IPS-15b (cell line): ENCODE data around the gene OARD1.
"Not testable (repeated sequence)": the region's sequence is repeated elsewhere in the genome, so short reads cannot be mapped to it uniquely, and the experiment has no call there.

ENCODE experiments used
- H3K27me3 ChIP-seq: one replicate; pipeline ENCODE4 v1.6.1; 2013; ENCODE audit warnings: low read length; ENCODE audit not compliant: control insufficient read depth, insufficient read depth
- H3K36me3 ChIP-seq: one replicate; pipeline ENCODE4 v1.6.1; 2013; ENCODE audit warnings: low read length; ENCODE audit not compliant: control insufficient read depth, insufficient read depth
- H3K4me1 ChIP-seq: one replicate; pipeline ENCODE4 v1.6.1; 2013; ENCODE audit warnings: mild to moderate bottlenecking, low read length; ENCODE audit not compliant: control insufficient read depth, insufficient read depth
- H3K4me3 ChIP-seq: one replicate; pipeline ENCODE4 v1.5.1; 2013; ENCODE audit warnings: low read depth, low read length
- H3K9ac ChIP-seq: one replicate; pipeline ENCODE4 v1.6.1; 2013; ENCODE audit warnings: low read depth, mild to moderate bottlenecking, low read length
- H3K9me3 ChIP-seq: one replicate; pipeline ENCODE4 v1.6.1; 2013; ENCODE audit warnings: mild to moderate bottlenecking, low read length; ENCODE audit not compliant: control insufficient read depth, insufficient read depth

The OARD1 gene

DNA sequence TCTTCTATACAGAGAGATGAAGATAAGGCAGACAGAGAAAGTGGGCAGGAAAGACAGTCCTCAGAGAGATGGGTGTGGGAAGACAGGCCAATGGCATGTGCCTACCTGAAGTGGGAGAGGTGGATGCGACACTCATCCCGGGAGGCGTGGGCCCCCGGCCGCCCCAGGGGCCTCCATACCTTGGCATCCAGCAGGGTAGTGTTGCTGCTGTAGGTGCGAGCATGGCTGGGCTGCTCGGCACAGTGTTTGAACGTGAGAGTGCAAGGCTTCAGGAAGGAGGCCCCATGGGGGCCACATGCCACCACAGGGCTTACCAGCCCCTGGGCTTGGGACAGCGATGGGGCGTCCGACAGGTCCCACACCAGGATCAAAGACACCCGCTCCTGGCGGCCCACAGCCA, 38.4 kb downstream of the OARD1 start:
- Histone ChIP-seq H3K9ac (no peak overlapping the region), H3K9me3 (no peaks in the 10 kb centered on the region), H3K4me3 (no peak overlapping the region), H3K4me1 (peaks cover 3% of the 10 kb centered on the region), H3K36me3 (no peaks in the 10 kb centered on the region), H3K27me3 (no peaks in the 10 kb centered on the region)

DNA sequence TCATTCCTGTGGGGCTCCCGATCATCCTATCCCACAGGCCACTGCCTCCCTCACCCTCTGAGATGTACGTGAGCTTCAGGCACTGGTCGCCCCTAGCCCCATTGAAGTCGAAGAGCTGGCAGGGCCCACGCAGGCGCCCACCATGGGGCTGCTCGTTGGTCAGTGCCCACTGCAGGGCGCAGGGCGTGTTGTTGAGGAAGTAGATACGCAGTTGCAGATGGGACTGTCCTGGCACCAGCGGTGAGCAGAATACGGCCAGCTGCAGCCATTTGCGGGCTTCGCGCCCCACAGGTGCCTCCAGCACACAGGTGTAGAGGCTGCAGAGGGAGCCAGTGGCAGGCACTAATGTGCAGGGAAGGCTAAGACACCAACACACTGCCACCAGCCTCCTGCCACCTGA, 39.3 kb downstream of the OARD1 start:
- H3K27me3 ChIP-seq, result no peaks in the 10 kb centered on the region
- no peaks in the 10 kb centered on the region for H3K9me3 ChIP-seq
- H3K9ac ChIP-seq, result no peak overlapping the region
- H3K36me3 ChIP-seq, result no peaks in the 10 kb centered on the region
- H3K4me1 ChIP-seq, result peaks cover 6% of the 10 kb centered on the region
- H3K4me3 ChIP-seq, result no peak overlapping the region

DNA sequence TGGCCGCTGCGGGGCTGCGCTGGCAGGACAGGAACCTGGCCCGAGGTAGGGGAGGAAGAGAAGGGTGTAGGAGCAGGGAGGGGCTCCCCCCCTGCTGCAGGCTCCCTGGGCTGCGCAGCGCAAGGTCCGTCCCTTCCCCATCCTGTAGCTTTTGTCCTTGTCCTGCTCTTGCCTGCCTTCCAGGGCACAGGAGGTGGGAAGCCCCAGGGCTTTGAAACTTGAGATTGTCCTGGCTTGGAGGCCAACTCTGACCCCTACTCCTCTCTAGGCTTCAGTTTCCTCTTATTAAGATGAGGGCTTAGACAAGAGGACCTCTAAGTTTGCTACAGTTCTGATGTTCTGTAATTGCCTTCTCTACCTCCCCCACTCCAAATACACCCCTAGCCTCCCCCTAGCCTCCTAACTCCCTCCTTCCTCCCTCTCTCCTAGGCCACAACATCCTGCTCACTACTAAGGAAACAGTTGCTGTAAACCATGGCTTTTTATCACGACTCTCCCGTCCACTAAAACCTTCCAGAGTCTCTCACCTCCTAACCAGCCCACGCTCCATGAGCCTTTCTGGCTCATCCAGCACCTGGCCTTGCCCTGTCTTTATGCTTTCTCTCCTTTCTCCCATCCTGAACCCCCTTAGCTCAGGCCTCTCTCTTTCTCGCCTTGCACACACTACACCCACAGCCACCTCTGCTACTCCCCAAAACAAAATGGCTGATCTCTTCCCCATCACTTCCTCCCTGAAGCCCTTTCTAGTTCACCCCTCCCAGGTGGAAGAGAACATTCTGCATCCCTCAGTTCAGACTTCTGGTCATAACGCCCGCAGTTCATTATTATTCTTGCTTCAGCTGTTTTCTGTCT, 43.4 kb downstream of the OARD1 start:
- Histone ChIP-seq H3K4me1 (peaks cover 11% of the 10 kb centered on the region), H3K36me3 (no peaks in the 10 kb centered on the region), H3K27me3 (no peaks in the 10 kb centered on the region), H3K9me3 (no peaks in the 10 kb centered on the region), H3K4me3 (peak overlapping the region; percentile 60), H3K9ac (peak overlapping the region; percentile 37)

DNA sequence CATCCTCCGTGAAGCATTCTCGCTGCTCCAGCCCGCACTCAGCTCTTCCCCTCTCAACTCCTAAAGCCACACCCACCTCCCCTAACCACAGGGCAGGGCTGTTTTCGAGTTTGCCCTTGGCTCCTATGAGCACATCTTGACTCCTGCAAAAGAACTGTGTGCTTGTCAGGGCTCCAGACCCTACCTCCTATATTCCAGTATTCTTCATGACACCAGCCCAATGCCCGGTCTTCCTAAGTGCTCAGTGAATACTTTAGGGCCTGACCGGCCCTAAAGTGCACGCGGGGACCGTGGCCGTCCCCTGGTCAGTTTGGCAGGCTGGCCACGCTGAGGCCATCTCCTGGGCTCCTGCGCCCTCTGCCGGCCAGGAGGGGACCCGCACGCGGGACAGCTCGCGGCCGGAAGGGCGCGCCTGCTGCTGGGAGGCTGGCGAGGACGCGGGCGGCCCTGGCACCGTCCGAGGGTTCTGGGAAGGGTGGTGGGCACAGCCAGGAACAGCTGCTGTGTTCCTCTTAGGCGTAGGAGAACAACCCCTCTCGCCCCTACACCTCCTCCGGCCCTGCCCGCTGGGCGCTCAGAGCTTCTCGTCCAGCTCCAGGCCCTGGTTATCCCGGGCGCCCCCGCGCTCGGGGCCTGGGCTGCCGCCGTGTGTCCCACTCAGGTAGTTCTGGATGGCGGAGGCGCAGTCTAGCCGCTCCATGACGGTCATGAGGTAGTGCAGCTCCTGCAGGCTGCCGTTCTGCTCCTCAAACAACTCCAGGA, 44.2 kb downstream of the OARD1 start:
- Histone ChIP-seq H3K4me3 (peak overlapping the region; percentile 60), H3K27me3 (no peaks in the 10 kb centered on the region), H3K4me1 (peaks cover 11% of the 10 kb centered on the region), H3K9me3 (no peaks in the 10 kb centered on the region), H3K9ac (peak overlapping the region; percentile 37), H3K36me3 (no peaks in the 10 kb centered on the region)

DNA sequence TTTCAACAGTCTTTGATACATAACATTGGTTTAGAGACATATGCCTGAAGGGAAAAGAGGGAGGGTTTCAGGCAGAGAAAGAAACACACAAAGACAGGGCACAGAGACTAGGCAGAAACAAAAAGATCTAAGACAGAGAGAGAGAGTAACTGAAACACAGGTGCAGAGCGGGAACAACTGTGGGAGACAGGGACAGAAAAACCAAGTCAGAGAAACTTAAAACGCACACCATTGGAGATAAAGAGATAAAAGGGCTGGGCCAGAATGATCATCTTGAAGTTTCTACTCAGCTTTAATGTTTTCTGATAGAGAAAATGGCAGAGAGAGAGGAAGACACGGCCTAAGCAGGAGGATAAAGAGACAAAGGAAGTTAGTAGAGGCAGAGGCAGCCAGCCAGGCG, 44.9 kb downstream of the OARD1 start:
- H3K36me3 ChIP-seq, result no peaks in the 10 kb centered on the region
- peak overlapping the region; percentile 60 for H3K4me3 ChIP-seq
- no peaks in the 10 kb centered on the region for H3K9me3 ChIP-seq
- peak overlapping the region; percentile 56 for H3K9ac ChIP-seq
- H3K27me3 ChIP-seq, result no peaks in the 10 kb centered on the region
- H3K4me1 ChIP-seq, result peaks cover 11% of the 10 kb centered on the region

DNA sequence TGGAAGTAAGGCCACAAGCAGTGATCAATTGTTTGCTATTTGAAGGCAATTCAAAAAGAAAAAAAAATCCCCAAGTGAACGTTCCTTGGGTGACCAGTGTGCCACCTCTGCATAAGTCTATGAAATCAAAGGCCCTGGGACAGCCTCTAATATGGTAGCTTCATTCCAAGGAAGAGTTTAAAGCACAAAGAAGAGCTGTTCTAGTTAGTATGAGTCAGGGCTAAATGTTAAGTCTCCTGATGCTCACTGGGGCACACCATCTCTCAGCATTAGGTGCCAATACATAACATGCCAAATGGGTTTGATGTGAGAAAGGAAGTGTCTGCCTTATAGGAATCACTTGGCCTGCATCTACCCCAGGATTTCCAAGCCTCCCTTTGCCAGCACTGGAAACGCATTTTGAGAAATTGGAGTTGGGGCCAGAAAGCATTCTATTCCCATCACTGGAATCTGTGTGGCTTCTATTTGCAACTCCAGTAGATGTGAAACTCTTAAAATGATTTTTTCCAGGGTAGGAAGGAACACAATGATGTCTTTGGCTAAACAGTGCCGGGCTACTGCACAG, 46.1 kb downstream of the OARD1 start:
- H3K4me3 ChIP-seq, result no peak overlapping the region
- H3K36me3 ChIP-seq, result no peaks in the 10 kb centered on the region
- H3K4me1 ChIP-seq, result peaks cover 11% of the 10 kb centered on the region
- H3K27me3 ChIP-seq, result no peaks in the 10 kb centered on the region
- H3K9me3 ChIP-seq, result no peaks in the 10 kb centered on the region
- no peak overlapping the region for H3K9ac ChIP-seq

DNA sequence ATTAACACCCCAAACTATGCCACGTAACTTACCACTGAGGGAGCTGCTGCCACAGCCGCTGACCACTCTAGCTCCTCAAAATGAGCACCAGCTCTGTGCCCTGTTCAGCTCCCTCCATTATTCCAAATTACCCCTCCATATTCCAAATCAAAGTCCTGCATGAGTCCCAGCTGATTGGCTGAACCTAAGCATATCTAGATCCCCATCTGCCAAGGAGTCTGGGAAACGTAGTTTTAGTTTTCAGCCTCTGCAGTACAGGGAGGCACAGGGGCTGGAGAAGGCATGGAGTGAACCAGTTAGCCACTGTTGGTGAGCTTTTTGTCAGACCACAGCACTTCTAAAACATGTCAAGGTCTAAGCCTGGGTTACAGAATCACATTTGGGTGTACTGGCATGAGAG, 49.0 kb downstream of the OARD1 start:
- H3K9ac ChIP-seq, result no peak overlapping the region
- no peaks in the 10 kb centered on the region for H3K9me3 ChIP-seq
- H3K27me3 ChIP-seq, result no peaks in the 10 kb centered on the region
- H3K4me3 ChIP-seq, result no peak overlapping the region
- peaks cover 5% of the 10 kb centered on the region for H3K4me1 ChIP-seq
- no peaks in the 10 kb centered on the region for H3K36me3 ChIP-seq

DNA sequence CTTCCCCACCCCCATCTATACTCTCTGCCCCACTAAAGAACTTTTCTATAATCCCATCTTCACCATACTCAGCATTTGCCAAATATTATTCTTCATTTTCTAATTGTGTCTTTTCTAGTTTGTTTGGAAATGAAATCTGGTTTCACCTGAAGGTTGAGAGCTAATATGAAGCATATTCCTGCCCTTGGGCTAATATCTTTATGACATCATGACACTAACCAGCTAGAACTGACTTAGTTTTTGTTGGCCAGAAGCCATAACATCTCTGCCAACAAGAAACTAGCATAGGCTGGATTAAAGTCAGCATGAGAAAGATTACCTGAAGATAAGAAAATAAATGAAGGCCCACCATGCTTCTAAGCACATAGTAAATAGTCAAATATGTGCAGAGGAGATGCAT, 49.9 kb downstream of the OARD1 start:
- Histone ChIP-seq H3K9ac (no peak overlapping the region), H3K36me3 (no peaks in the 10 kb centered on the region), H3K9me3 (no peaks in the 10 kb centered on the region), H3K27me3 (no peaks in the 10 kb centered on the region), H3K4me1 (peaks cover 4% of the 10 kb centered on the region), H3K4me3 (no peak overlapping the region)

DNA sequence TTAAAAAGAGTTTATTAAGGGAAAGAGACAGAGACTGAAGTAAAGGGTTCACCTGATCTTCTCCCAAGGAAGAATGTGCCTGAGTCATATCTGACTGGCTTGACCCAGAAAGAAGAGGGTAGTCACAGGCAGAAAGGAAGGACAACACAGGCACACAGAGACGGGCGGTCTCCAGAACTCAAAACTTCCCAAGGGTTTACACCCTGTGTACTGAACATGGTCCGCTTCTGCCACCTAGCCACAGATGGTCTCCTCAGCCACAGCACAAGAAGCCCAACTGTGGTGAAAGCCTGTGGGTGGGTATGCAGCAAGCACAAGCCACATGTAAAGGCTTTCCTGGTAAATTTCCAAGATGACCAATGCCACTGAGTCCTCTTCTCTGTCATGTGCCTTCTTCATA, 50.3 kb downstream of the OARD1 start:
- H3K4me1 ChIP-seq, result no peaks in the 10 kb centered on the region
- no peak overlapping the region for H3K9ac ChIP-seq
- H3K4me3 ChIP-seq, result no peak overlapping the region
- no peaks in the 10 kb centered on the region for H3K9me3 ChIP-seq
- no peaks in the 10 kb centered on the region for H3K27me3 ChIP-seq
- H3K36me3 ChIP-seq, result no peaks in the 10 kb centered on the region

DNA sequence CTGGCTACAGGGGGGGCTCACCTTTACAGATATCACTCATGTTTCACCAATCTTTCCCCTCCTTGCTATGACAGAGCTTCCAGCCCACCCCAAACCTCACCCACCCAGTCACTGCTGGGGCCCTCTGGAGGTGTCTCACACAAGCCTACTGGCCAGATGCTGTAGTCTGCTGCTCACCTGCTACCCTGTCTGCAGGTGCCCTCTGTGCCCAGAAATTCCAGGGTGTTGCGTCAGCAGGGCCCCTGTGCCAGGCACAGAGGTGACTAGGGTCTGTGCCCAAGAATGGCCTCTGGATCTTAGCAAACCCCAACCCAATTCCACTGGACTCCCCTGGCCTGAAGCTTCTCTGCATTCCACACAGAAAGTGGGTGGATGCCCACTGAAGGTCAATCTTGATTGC, 54.5 kb downstream of the OARD1 start:
- no peak overlapping the region for H3K4me3 ChIP-seq
- no peaks in the 10 kb centered on the region for H3K36me3 ChIP-seq
- no peaks in the 10 kb centered on the region for H3K27me3 ChIP-seq
- no peaks in the 10 kb centered on the region for H3K4me1 ChIP-seq
- H3K9ac ChIP-seq, result no peak overlapping the region
- H3K9me3 ChIP-seq, result no peaks in the 10 kb centered on the region

DNA sequence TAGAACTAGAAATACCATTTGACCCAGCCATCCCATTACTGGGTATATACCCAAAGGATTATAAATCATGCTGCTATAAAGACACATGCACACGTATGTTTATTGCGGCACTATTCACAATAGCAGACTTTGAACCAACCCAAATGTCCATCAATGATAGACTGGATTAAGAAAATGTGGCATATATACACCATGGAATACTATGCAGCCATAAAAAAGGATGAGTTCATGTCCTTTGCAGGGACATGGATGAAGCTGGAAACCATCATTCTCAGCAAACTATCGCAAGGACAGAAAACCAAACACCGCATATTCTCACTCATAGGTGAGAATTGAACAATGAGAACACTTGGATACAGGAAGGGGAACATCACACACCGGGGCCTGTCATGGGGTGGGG, 56.3 kb downstream of the OARD1 start:
- H3K9me3 ChIP-seq, H3K4me3 ChIP-seq, H3K36me3 ChIP-seq, H3K9ac ChIP-seq, H3K27me3 ChIP-seq, H3K4me1 ChIP-seq: not testable (repeated sequence)

DNA sequence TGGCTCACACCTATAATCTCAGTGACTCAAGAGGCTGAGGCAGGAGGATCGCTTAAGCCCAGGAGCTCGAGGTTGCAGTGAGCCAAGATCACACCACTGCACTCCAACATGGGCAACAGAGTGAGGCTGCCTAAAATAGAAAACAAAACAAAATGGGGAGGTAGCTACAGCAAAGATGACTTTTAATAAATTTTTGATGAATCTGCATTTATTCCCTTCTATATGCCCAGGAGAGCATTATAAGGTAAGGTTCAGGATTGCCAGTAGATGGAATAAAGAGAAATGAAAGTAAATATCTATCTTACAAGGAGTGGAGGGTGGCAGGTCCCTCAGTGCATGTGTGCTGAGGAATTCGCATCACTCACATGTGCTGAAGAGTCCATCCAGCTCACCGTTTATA, 57.4 kb downstream of the OARD1 start:
- no peaks in the 10 kb centered on the region for H3K36me3 ChIP-seq
- H3K27me3 ChIP-seq, result no peaks in the 10 kb centered on the region
- no peaks in the 10 kb centered on the region for H3K4me1 ChIP-seq
- H3K9ac ChIP-seq, result no peak overlapping the region
- H3K4me3 ChIP-seq, result no peak overlapping the region
- no peaks in the 10 kb centered on the region for H3K9me3 ChIP-seq
